GM12878 (cell line): ENCODE results near the gene LY6G5C. TPM values are rescaled to one million over a fixed set of nuclear protein-coding genes. Genes with fewer than 3 reads are reported as not detected.

ENCODE experiments used
- ASH2L ChIP-seq: fragments of 300-600, 200-600 bp; sonication (generic); IDR thresholded peaks from 2 replicates; pipeline ENCODE4 v1.6.1; 2017; ENCODE audit warnings: low read depth, mild to moderate bottlenecking, borderline replicate concordance
- ATF7 ChIP-seq: fragments of 450-650 bp; IDR thresholded peaks from 2 replicates; pipeline ENCODE4 v1.6.1; 2016; ENCODE audit warnings: low read depth, mild to moderate bottlenecking
- BCL11A ChIP-seq: IDR thresholded peaks from 2 replicates; pipeline ENCODE4 v1.6.1; 2011; ENCODE audit warnings: low read depth, low read length
- BCL3 ChIP-seq: IDR thresholded peaks from 2 replicates; pipeline ENCODE4 v1.6.1; 2011; ENCODE audit warnings: borderline replicate concordance, low read depth, mild to moderate bottlenecking, moderate library complexity, low read length; ENCODE audit not compliant: insufficient read depth, poor library complexity, severe bottlenecking
- CBFB ChIP-seq: IDR thresholded peaks from 2 replicates; pipeline ENCODE4 v1.6.1; 2016; ENCODE audit warnings: antibody characterized with exemption, low read depth
- ESRRA ChIP-seq: IDR thresholded peaks from 2 replicates; pipeline ENCODE4 v1.6.1; 2012; ENCODE audit warnings: mild to moderate bottlenecking, low read length, improper control_type of control experiment
- FOXK2 ChIP-seq: fragments of 450-650 bp; IDR thresholded peaks from 2 replicates; pipeline ENCODE4 v1.6.1; 2017; ENCODE audit warnings: mild to moderate bottlenecking, moderate library complexity
- HDGF ChIP-seq: fragments of 450-650 bp; IDR thresholded peaks from 2 replicates; pipeline ENCODE4 v1.6.1; 2016; ENCODE audit warnings: antibody characterized with exemption
- IKZF1 ChIP-seq: fragments of 450-650 bp; conservative IDR thresholded peaks from 2 replicates; pipeline ENCODE4 v1.6.1; 2017; ENCODE audit warnings: antibody characterized with exemption, mild to moderate bottlenecking
- IKZF2 ChIP-seq, 2 experiments: fragments of 450-650 bp; IDR thresholded peaks; 2 replicates each; pipeline ENCODE4 v1.6.1; 2017; ENCODE audit warnings: mild to moderate bottlenecking in 2 of 2, moderate library complexity in 2 of 2
- JUNB ChIP-seq: IDR thresholded peaks from 2 replicates; pipeline ENCODE4 v1.6.1; 2016; ENCODE audit warnings: antibody characterized with exemption, mild to moderate bottlenecking
- JUND ChIP-seq: IDR thresholded peaks from 2 replicates; pipeline ENCODE4 v1.6.1; 2012; ENCODE audit warnings: low read depth, mild to moderate bottlenecking, low read length, improper control_type of control experiment, moderate library complexity
- LARP7 ChIP-seq: fragments of 450-650 bp; IDR thresholded peaks from 2 replicates; pipeline ENCODE4 v1.6.1; 2017; ENCODE audit warnings: mild to moderate bottlenecking
- NFYB ChIP-seq: IDR thresholded peaks from 2 replicates; pipeline ENCODE4 v1.6.1; 2011; ENCODE audit warnings: low read depth, mild to moderate bottlenecking, low read length, improper control_type of control experiment, moderate library complexity; ENCODE audit not compliant: insufficient read depth
- NR2F1 ChIP-seq: fragments of 450-650 bp; conservative IDR thresholded peaks from 2 replicates; pipeline ENCODE4 v1.6.1; 2017; ENCODE audit warnings: mild to moderate bottlenecking
- POLR2AphosphoS2 ChIP-seq: IDR thresholded peaks from 2 replicates; pipeline ENCODE4 v1.6.1; 2011; ENCODE audit warnings: low read depth, mild to moderate bottlenecking, low read length, improper control_type of control experiment, moderate library complexity
- RCOR1 ChIP-seq: conservative IDR thresholded peaks from 2 replicates; pipeline ENCODE4 v1.6.1; 2012; ENCODE audit warnings: low read depth, low read length, improper control_type of control experiment
- SREBF1 ChIP-seq: IDR thresholded peaks from 2 replicates; pipeline ENCODE4 v1.6.1; 2012; ENCODE audit warnings: mild to moderate bottlenecking, low read length
- STAT3 ChIP-seq: IDR thresholded peaks from 2 replicates; pipeline ENCODE4 v1.6.1; 2011; ENCODE audit warnings: low read depth, low read length, improper control_type of control experiment
- ZNF217 ChIP-seq: fragments of 450-650 bp; IDR thresholded peaks from 2 replicates; pipeline ENCODE4 v1.6.1; 2017; ENCODE audit warnings: antibody characterized with exemption, mild to moderate bottlenecking
- ZSCAN29 ChIP-seq: fragments of 450-650 bp; IDR thresholded peaks from 2 replicates; pipeline ENCODE4 v1.6.1; 2017; ENCODE audit warnings: mild to moderate bottlenecking, moderate library complexity
- polyA plus RNA-seq, 11 experiments: library from polyadenylated mRNA; depleted of rRNA in 4 of 11; unstranded in 6 of 11; stranded (reverse) in 5 of 11; fragments of >200 nt; fragmentation: Nextera tagmentation in 4 of 11; fragmentation: Illumina TruSeq in 1 of 11; extraction: Ambion mirVana in 4 of 11; extraction: Trizol in 1 of 11; gene quantifications; 1 replicate in 1 of 11; 2 replicates in 10 of 11; pipeline versions ENCODE4 v1.2.1 to v1.2.3, GENCODE V29; 2011 to 2016; ENCODE audit warnings: inconsistent platforms in 2 of 11, missing spikeins in 2 of 11, low read depth in 1 of 11
- total RNA-seq, 4 experiments: library from RNA; depleted of rRNA in 3 of 4; stranded (reverse); fragments of >200 nt in 3 of 4; fragmentation: Illumina TruSeq in 1 of 4; extraction: Trizol in 1 of 4; gene quantifications; 2 replicates each; pipeline versions ENCODE4 v1.2.1 to v1.2.3, GENCODE V29; 2013 to 2021
- TF ChIP-seq, protein P1 (sequence below): fragments of 450-650 bp; IDR thresholded peaks from 2 replicates; pipeline ENCODE4 v1.6.1; 2017; ENCODE audit warnings: mild to moderate bottlenecking, low read depth, inconsistent platforms; ENCODE audit not compliant: poor library complexity, severe bottlenecking
- TF ChIP-seq, protein P2 (sequence below): IDR thresholded peaks from 2 replicates; pipeline ENCODE4 v1.6.1; 2012; ENCODE audit warnings: low read depth, low read length, improper control_type of control experiment
- TF ChIP-seq, protein P3 (sequence below): fragments of 150-350 bp; IDR thresholded peaks from 2 replicates; pipeline ENCODE4 v1.6.1; 2016; ENCODE audit warnings: low read depth, low read length

The LY6G5C gene
- total and polyA plus RNA-seq, 10 of the 15 experiments (the other 5 are each of a cell fraction or from before 2014, with no cell fraction given) = 0.76 to 6.1 (median 1.7) TPM

DNA sequence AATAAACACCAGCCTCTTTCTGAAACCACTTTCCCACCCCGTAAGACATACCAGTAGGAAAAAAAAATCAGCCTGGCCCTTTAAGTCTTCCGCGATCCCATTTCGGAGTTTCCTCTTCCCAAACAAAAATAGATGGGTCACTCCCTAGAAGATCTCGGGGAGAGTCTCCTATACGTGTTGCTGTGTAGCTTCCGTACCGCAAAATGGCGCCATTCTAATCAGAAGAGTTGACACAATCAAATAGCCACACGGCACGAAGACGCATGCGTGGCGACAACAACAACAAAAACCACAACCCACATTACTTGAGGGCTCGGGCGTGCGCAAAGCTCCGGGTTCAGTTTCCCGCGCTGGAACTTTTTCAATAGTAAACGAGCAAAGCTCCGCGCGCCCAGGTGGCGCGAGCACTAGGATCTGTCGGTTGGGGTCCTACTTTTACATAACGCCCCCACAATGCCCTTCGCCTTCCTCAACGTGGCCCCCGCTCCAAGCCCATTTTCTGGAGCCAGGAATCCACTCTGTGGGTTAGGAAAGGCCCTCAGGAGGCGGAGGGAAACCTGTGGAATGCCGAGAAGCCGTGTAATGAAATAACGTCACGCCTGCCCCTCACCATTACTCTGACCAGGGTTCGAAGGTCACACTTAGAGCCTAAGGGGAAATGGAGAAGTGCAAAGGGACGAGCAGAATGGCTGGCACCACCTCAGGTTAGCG, 15.9 kb downstream of the LY6G5C start, which contains the start of gene GPANK1 (continued):
- peak; percentile 70 for TF ChIP-seq IKZF1
- no peak for TF ChIP-seq BCL3
- TF ChIP-seq POLR2AphosphoS2 = no peak; the same call in 1 of the 2 replicates
- TF ChIP-seq NR2F1 = no peak
- TF ChIP-seq, protein P1, sequence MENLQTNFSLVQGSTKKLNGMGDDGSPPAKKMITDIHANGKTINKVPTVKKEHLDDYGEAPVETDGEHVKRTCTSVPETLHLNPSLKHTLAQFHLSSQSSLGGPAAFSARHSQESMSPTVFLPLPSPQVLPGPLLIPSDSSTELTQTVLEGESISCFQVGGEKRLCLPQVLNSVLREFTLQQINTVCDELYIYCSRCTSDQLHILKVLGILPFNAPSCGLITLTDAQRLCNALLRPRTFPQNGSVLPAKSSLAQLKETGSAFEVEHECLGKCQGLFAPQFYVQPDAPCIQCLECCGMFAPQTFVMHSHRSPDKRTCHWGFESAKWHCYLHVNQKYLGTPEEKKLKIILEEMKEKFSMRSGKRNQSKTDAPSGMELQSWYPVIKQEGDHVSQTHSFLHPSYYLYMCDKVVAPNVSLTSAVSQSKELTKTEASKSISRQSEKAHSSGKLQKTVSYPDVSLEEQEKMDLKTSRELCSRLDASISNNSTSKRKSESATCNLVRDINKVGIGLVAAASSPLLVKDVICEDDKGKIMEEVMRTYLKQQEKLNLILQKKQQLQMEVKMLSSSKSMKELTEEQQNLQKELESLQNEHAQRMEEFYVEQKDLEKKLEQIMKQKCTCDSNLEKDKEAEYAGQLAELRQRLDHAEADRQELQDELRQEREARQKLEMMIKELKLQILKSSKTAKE = no peak
- TF ChIP-seq ZSCAN29 = no peak
- TF ChIP-seq, protein P2, sequence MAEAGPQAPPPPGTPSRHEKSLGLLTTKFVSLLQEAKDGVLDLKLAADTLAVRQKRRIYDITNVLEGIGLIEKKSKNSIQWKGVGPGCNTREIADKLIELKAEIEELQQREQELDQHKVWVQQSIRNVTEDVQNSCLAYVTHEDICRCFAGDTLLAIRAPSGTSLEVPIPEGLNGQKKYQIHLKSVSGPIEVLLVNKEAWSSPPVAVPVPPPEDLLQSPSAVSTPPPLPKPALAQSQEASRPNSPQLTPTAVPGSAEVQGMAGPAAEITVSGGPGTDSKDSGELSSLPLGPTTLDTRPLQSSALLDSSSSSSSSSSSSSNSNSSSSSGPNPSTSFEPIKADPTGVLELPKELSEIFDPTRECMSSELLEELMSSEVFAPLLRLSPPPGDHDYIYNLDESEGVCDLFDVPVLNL = peak; percentile 86
- no peak for TF ChIP-seq ESRRA
- TF ChIP-seq, protein P3, sequence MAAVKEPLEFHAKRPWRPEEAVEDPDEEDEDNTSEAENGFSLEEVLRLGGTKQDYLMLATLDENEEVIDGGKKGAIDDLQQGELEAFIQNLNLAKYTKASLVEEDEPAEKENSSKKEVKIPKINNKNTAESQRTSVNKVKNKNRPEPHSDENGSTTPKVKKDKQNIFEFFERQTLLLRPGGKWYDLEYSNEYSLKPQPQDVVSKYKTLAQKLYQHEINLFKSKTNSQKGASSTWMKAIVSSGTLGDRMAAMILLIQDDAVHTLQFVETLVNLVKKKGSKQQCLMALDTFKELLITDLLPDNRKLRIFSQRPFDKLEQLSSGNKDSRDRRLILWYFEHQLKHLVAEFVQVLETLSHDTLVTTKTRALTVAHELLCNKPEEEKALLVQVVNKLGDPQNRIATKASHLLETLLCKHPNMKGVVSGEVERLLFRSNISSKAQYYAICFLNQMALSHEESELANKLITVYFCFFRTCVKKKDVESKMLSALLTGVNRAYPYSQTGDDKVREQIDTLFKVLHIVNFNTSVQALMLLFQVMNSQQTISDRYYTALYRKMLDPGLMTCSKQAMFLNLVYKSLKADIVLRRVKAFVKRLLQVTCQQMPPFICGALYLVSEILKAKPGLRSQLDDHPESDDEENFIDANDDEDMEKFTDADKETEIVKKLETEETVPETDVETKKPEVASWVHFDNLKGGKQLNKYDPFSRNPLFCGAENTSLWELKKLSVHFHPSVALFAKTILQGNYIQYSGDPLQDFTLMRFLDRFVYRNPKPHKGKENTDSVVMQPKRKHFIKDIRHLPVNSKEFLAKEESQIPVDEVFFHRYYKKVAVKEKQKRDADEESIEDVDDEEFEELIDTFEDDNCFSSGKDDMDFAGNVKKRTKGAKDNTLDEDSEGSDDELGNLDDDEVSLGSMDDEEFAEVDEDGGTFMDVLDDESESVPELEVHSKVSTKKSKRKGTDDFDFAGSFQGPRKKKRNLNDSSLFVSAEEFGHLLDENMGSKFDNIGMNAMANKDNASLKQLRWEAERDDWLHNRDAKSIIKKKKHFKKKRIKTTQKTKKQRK = no peak
- TF ChIP-seq CBFB = peak; percentile 90
- TF ChIP-seq STAT3 = no peak
- TF ChIP-seq ASH2L = no peak
- TF ChIP-seq LARP7 = no peak
- no peak for TF ChIP-seq ZNF217
- peak; percentile 81 for TF ChIP-seq FOXK2
- peak; percentile 46 for TF ChIP-seq ATF7
- no peak for TF ChIP-seq BCL11A
- TF ChIP-seq SREBF1 = no peak
- no peak for TF ChIP-seq JUNB
- TF ChIP-seq HDGF = peak; percentile 19; the same call in 1 of the 2 replicates
- no peak for TF ChIP-seq JUND
- peak in 1 of 2 experiments; percentile 70; a peak in 3 of 4 replicates for TF ChIP-seq IKZF2 (IDR thresholded peaks at IDR 0.05)
- 0 out of 2 replicates have a peak, but pooled peaks have one; percentile 18 for TF ChIP-seq NFYB
- TF ChIP-seq RCOR1 = peak; percentile 92; the same call in 1 of the 2 replicates
